OCI-LY1 (cell line): ENCODE measurements around the gene LTB4R.

ENCODE experiments used
- H2AFZ ChIP-seq: fragments of 200-600 bp; sonication (generic), shearing (Covaris generic); 2 replicates; pipeline ENCODE4 v1.6.0; 2014; ENCODE audit warnings: antibody characterized with exemption, mild to moderate bottlenecking, low read length
- H3F3A ChIP-seq: fragments of 200-600 bp; sonication (generic), shearing (Covaris generic); 2 replicates; pipeline ENCODE4 v1.6.0; 2014; ENCODE audit warnings: mild to moderate bottlenecking, antibody characterized with exemption, low read length, moderate library complexity; ENCODE audit not compliant: insufficient read depth
- H3K27ac ChIP-seq: fragments of 200-600 bp; sonication (generic); 2 replicates; pipeline ENCODE4 v1.5.1; 2014; ENCODE audit warnings: low read length, mixed run types, mild to moderate bottlenecking, low read depth; ENCODE audit not compliant: poor library complexity, severe bottlenecking
- H3K27me3 ChIP-seq: fragments of 200-600 bp; sonication (generic); 2 replicates; pipeline ENCODE4 v1.6.0; 2014; ENCODE audit warnings: antibody characterized with exemption, mild to moderate bottlenecking, low read length, moderate library complexity; ENCODE audit not compliant: insufficient read depth
- H3K36me3 ChIP-seq: fragments of 200-600 bp; sonication (generic); 2 replicates; pipeline ENCODE4 v1.6.1; 2014; ENCODE audit warnings: mild to moderate bottlenecking, antibody characterized with exemption, low read length, moderate library complexity, mixed read lengths; ENCODE audit not compliant: insufficient read depth
- H3K4me1 ChIP-seq: fragments of 200-600 bp; sonication (generic); 2 replicates; pipeline ENCODE4 v1.5.1; 2014; ENCODE audit warnings: mild to moderate bottlenecking, low read length, moderate library complexity; ENCODE audit not compliant: insufficient read depth, severe bottlenecking
- H3K4me2 ChIP-seq: fragments of 200-600 bp; sonication (generic), shearing (Covaris generic); 2 replicates; pipeline ENCODE4 v1.6.1; 2014; ENCODE audit warnings: low read length
- H3K4me3 ChIP-seq: fragments of 200-600 bp; sonication (generic); 2 replicates; pipeline ENCODE4 v1.5.1; 2014; ENCODE audit warnings: low read length, low read depth, mild to moderate bottlenecking, mixed read lengths; ENCODE audit not compliant: poor library complexity, severe bottlenecking
- H3K79me2 ChIP-seq: fragments of 200-600 bp; shearing (Covaris generic); 2 replicates; pipeline ENCODE4 v1.6.1; 2016; ENCODE audit warnings: mixed run types, low read length, mixed read lengths; ENCODE audit not compliant: insufficient read depth
- H3K9ac ChIP-seq: fragments of 200-600 bp; sonication (generic), shearing (Covaris generic); 2 replicates; pipeline ENCODE4 v1.6.1; 2014; ENCODE audit warnings: mild to moderate bottlenecking, low read length, mixed read lengths
- H3K9me2 ChIP-seq: fragments of 200-600 bp; sonication (generic), shearing (Covaris generic); 2 replicates; pipeline ENCODE4 v1.6.1; 2014; ENCODE audit warnings: low read depth, mild to moderate bottlenecking, low read length, mixed read lengths
- H3K9me3 ChIP-seq: fragments of 200-600 bp; shearing (Covaris generic); 2 replicates; pipeline ENCODE4 v1.6.1; 2014; ENCODE audit warnings: low read length, mixed read lengths
- H4K20me1 ChIP-seq: fragments of 200-600 bp; sonication (generic), shearing (Covaris generic); 2 replicates; pipeline ENCODE4 v1.6.0; 2016; ENCODE audit warnings: mild to moderate bottlenecking, low read length; ENCODE audit not compliant: insufficient read depth
- EZH2 ChIP-seq: fragments of 200-600 bp; sonication (generic), shearing (Covaris generic); IDR thresholded peaks from 2 replicates; pipeline ENCODE4 v1.8.0; 2017; ENCODE audit warnings: borderline replicate concordance, mixed run types, mild to moderate bottlenecking, antibody characterized with exemption, low read length, moderate library complexity, mixed read lengths
- TF ChIP-seq, protein P1 (sequence below): fragments of 200-600 bp; sonication (generic), shearing (Covaris generic); IDR thresholded peaks from 2 replicates; pipeline ENCODE4 v1.5.1; 2017; ENCODE audit warnings: mild to moderate bottlenecking, antibody characterized with exemption, low read length, moderate library complexity, mixed read lengths

Gene LTB4R

GRCh38 chr14:24314377-24315193, 3.3 kb downstream of the LTB4R start:
- no peak overlapping the region for H3K9ac ChIP-seq

DNA sequence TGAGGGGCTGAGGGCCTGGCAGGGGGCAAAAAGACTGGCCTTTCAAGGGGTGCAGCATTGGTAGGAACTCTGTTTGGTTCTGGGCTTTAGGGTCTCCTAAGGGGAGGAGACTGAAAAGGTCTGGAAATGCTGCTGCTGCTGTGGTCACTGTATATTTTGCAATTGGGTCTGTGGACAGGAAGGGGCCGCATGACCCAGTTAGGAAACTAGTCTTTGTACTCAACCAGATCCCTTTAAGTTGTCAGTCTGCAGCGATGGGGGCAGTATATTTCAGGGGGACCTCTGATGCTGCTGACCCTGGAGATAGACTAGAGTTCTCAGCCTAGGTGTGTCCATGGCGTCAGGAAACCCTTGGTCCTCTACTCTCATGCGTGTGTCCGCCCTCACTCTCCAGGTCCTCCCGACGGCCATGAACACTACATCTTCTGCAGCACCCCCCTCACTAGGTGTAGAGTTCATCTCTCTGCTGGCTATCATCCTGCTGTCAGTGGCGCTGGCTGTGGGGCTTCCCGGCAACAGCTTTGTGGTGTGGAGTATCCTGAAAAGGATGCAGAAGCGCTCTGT, 4.0 kb downstream of the LTB4R start:
- Histone ChIP-seq H3K9ac (no peak overlapping the region), H3K27me3 (no peaks in the 10 kb centered on the region; the same call in 1 of the 2 replicates), H3K79me2 (no peaks in the 10 kb centered on the region), H4K20me1 (no peaks in the 10 kb centered on the region), H3K9me2 (no peaks in the 10 kb centered on the region), H3K36me3 (no peaks in the 10 kb centered on the region), H3K4me1 (peaks cover 25% of the 10 kb centered on the region), H2AFZ (no peak overlapping the region), H3K4me3 (no peak overlapping the region), H3F3A (no peaks in the 10 kb centered on the region), H3K4me2 (no peak overlapping the region), H3K27ac (no peak overlapping the region), H3K9me3 (no peaks in the 10 kb centered on the region)
- TF ChIP-seq, protein P1, sequence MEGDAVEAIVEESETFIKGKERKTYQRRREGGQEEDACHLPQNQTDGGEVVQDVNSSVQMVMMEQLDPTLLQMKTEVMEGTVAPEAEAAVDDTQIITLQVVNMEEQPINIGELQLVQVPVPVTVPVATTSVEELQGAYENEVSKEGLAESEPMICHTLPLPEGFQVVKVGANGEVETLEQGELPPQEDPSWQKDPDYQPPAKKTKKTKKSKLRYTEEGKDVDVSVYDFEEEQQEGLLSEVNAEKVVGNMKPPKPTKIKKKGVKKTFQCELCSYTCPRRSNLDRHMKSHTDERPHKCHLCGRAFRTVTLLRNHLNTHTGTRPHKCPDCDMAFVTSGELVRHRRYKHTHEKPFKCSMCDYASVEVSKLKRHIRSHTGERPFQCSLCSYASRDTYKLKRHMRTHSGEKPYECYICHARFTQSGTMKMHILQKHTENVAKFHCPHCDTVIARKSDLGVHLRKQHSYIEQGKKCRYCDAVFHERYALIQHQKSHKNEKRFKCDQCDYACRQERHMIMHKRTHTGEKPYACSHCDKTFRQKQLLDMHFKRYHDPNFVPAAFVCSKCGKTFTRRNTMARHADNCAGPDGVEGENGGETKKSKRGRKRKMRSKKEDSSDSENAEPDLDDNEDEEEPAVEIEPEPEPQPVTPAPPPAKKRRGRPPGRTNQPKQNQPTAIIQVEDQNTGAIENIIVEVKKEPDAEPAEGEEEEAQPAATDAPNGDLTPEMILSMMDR: no peak
- no peak for TF ChIP-seq EZH2

More at GRCh38 chr14:24314377-24315193, 3.3 kb downstream of the LTB4R start:
- H3K9me3 ChIP-seq: no peaks in the 10 kb centered on the region
- no peaks in the 10 kb centered on the region for H3K79me2 ChIP-seq
- TF ChIP-seq EZH2: no peak
- TF ChIP-seq, protein P1: no peak
- no peaks in the 10 kb centered on the region for H3K9me2 ChIP-seq
- no peaks in the 10 kb centered on the region for H3F3A ChIP-seq
- H3K4me1 ChIP-seq: peaks cover 32% of the 10 kb centered on the region
- H4K20me1 ChIP-seq: no peaks in the 10 kb centered on the region
- H3K36me3 ChIP-seq: no peaks in the 10 kb centered on the region
- H2AFZ ChIP-seq: no peak overlapping the region
- no peak overlapping the region for H3K4me3 ChIP-seq
- H3K4me2 ChIP-seq: no peak overlapping the region
- H3K27me3 ChIP-seq: no peaks in the 10 kb centered on the region; the same call in 1 of the 2 replicates
- H3K27ac ChIP-seq: no peak overlapping the region

- no peaks in the 10 kb centered on the region for H4K20me1 ChIP-seq
- no peak overlapping the region for H3K9ac ChIP-seq
- TF ChIP-seq, protein P1: no peak
- no peak for TF ChIP-seq EZH2
- H3K4me3 ChIP-seq: no peak overlapping the region
- H3K27ac ChIP-seq: no peak overlapping the region
- no peak overlapping the region for H2AFZ ChIP-seq
- H3F3A ChIP-seq: no peaks in the 10 kb centered on the region
- H3K9me3 ChIP-seq: no peaks in the 10 kb centered on the region
- H3K79me2 ChIP-seq: no peaks in the 10 kb centered on the region
- H3K4me1 ChIP-seq: peaks cover 18% of the 10 kb centered on the region
- no peaks in the 10 kb centered on the region for H3K9me2 ChIP-seq
- H3K36me3 ChIP-seq: no peaks in the 10 kb centered on the region
- no peak overlapping the region for H3K4me2 ChIP-seq
- no peaks in the 10 kb centered on the region; the same call in 1 of the 2 replicates for H3K27me3 ChIP-seq
Measured at GRCh38 chr14:24315807-24316596, 4.7 kb downstream of the LTB4R start.
